Measurements from ENCODE around the gene FSTL1. TPM values are rescaled to one million over a fixed set of nuclear protein-coding genes. Genes with fewer than 3 reads are reported as not detected.

FSTL1 gene
- total RNA-seq, 4 donors from 2014 or later = 532 to 861 (median 705) TPM

DNA sequence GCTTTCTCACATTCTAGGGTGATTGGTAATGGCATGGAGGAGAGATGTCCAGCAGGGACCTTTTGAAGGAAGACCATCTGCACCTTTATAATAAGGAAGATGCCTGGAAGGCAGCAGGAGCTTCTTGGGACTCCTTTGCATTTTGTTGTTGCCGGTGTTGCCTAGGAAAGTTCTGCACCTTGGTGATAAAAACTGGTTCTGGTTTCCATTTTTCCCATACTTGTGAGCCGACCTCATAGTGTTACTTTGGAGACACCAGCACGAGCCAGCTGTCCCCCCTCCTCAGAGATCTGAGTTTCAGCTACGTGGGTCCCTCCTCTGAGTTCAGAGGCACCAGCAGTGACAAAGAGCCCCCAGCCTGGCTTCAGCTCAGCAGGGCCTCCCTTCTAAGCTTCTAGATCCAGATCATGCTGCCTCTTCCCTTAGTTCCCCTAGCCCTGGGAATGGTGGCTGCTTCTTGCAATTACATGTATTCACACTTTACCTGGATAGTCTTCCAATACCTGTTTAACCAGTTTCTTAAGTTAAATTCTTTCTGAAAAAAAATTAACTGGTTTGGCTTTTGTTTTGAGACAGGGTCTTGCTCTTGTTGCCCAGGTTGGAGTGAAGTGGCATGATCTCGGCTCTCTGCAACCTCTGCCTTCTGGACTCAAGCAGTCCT lies 18.0 kb upstream of the FSTL1 start:
- TF ChIP-seq, protein P1, sequence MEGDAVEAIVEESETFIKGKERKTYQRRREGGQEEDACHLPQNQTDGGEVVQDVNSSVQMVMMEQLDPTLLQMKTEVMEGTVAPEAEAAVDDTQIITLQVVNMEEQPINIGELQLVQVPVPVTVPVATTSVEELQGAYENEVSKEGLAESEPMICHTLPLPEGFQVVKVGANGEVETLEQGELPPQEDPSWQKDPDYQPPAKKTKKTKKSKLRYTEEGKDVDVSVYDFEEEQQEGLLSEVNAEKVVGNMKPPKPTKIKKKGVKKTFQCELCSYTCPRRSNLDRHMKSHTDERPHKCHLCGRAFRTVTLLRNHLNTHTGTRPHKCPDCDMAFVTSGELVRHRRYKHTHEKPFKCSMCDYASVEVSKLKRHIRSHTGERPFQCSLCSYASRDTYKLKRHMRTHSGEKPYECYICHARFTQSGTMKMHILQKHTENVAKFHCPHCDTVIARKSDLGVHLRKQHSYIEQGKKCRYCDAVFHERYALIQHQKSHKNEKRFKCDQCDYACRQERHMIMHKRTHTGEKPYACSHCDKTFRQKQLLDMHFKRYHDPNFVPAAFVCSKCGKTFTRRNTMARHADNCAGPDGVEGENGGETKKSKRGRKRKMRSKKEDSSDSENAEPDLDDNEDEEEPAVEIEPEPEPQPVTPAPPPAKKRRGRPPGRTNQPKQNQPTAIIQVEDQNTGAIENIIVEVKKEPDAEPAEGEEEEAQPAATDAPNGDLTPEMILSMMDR (IDR thresholded peaks at IDR 0.05) = no peak
- no peak for DNase-seq (ENCODE audit: low spot score)
- no peak for ATAC-seq (ENCODE audit: low FRiP score)

DNA sequence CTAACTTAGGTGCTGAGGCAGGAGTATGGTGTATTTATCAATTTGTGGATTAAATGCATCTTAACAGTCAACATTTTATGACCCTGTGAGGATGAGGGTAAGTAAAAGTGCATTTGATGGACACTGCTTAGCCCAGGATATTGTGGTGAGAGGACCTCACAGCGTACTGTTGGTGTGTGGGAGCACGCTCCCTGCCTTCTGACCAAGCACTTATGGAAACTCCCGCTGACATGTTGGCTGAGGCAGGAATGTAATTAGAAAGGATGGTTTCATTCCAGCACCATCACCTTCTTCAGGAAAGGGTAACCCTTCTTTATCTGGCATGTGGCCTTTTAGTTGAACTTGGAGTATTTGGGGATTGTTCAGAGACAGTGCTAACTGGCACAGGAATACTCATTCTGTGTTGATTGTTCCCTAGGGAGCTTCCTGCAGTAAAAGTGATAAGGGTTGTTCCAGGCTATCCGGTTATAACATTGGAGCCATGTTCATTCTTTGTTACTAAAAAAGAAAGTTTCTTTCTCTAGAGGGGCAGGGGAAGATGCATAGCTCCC lies 11.7 kb upstream of the FSTL1 start:
- TF ChIP-seq, protein P1 (IDR thresholded peaks at IDR 0.05) = no peak
- no peak for DNase-seq (ENCODE audit: low spot score)
- ATAC-seq (ENCODE audit: low FRiP score) = peak; percentile 55

DNA sequence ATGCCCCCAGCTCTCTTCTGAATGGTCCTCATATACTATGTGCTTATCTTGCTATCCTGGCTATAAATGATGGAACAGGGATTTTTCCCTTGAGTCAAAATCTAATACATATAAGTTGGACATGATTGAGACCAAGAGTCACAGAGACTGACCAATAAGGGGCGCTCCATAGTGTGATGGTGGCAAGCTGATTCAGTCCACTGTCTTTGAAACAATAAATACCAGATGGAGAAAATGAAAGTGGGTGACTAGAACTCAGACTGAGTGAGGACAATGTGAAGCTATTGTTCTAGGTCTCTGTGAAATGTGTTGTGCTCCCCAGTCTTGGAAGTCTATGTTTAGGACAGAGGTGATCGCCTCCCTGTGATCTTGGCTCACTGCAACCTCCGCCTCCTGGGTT lies 10.6 kb upstream of the FSTL1 start:
- ATAC-seq (ENCODE audit: low FRiP score) (no peak), DNase-seq (ENCODE audit: low spot score) (no peak)
- TF ChIP-seq, protein P1 (IDR thresholded peaks at IDR 0.05) = no peak

DNA sequence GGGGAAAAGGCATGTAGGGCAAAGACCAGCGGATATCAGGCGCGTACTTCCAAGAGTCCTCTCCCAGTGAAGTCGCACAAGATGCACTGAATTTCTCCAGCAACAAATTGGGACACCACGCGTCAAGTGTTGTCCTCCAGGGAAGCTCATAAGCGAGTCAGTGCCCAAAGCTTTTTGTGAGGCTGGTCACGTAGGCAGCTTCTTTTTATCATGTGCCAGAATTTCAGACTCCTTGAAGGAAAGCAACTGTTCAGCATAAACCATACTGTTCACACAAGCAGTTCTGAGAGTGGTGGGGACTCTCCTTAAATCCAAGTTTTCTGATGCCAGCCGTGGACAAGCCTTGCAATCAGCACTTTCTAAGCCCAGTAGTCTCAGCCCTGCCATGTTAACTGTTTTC lies 10.1 kb upstream of the FSTL1 start:
- DNase-seq (ENCODE audit: low spot score) (no peak), ATAC-seq (ENCODE audit: low FRiP score) (no peak)
- TF ChIP-seq, protein P1 (IDR thresholded peaks at IDR 0.05) = no peak

DNA sequence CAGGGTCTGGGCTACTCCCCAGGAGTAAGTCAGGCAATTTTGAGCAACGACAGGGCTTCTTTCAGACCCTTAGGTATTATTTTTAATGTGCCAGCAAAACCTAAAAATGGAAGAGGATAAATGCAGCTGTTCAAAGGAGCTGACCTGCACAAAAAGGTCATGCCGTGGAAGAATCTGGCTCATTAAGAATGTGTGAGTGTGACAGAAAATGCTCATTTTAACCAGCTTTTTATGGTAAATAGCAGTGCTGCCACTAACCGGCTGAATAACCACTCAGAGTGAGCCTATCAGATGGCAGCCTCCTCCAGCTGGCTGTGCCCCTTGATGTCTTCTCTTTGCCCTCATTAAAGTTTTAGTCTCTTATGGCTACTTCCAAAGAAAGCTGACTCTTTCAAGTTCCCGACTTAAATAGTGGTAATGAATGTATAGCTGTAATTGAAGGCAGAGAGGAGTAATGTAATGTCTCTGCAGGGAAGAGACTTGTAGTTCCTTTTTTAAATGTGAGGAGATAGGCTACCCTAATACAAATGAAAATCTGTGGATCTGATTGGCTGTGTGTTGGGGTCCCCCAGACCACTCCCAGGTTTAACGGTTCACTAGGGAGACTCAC lies 9.5 kb upstream of the FSTL1 start:
- DNase-seq (ENCODE audit: low spot score) (no peak), ATAC-seq (ENCODE audit: low FRiP score) (no peak)
- TF ChIP-seq, protein P1 (IDR thresholded peaks at IDR 0.05) = no peak

DNA sequence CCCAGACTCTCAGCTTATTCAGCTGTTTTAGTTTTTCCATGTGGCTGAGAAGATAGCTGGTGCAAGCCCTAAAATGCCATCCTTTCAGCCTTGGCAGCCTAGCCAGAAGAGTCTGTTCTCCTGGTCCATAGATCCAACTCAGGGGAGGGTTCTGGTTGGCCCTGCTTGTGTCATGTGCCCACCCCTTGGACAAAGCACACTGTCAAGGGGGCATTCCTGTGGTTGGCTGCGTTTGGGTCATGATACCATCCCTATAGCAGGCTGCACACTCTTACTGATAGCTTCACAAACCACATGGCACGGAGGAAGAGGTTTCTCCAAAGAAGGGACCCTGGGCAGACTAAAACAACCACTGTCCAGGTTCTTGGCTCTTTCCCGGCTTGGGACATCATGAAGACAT lies 8.4 kb upstream of the FSTL1 start:
- no peak for DNase-seq (ENCODE audit: low spot score)
- TF ChIP-seq, protein P1 (IDR thresholded peaks at IDR 0.05) = no peak

DNA sequence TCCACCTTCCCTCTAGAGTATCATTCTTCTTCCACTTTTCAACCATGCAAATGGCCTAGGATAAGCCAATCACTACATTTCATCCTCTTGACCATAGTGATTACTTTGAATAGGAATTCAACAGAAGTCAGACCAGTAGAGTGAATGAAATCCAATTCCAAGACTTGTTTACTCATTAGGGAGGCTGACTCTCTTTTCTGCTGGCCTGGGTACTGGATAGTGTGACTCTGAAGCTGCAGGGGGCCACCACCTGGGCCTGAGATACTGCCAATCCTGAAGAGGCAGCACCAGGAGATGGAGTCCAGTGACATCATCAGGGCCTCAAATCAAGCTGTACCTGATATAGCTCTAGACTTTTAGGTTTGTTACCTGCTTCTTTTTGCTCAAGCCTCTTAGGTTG lies 7.0 kb upstream of the FSTL1 start:
- TF ChIP-seq, protein P1 (IDR thresholded peaks at IDR 0.05) = no peak
- ATAC-seq (ENCODE audit: low FRiP score) (no peak), DNase-seq (ENCODE audit: low spot score) (no peak)

More for the DNA sequence above, 8.4 kb upstream of the FSTL1 start:
- ATAC-seq (ENCODE audit: low FRiP score) = no peak

Data from omental fat pad (tissue), 4 donors.